Activated CD4-positive, alpha-beta T cell treated with anti-CD3 and anti-CD28 coated beads for 36 hours (primary cell): ENCODE data around the gene PANX2. TPM values are rescaled to one million over a fixed set of nuclear protein-coding genes. Genes with fewer than 3 reads are reported as not detected.
A peak's percentile ranks its signal among the peaks of the same experiment; 100 is the strongest.

Experiments used
- ATAC-seq: fragments of 200-7000 bp; cut with Tn5 transposase; one replicate; pipeline ENCODE4 v1.10.0; 2021; ENCODE audit warnings: mild to moderate bottlenecking, moderate library complexity
- CTCF ChIA-PET: fragments of 350-600 bp; sonication (Branson Sonifier 250); formaldehyde crosslinking; loops from one replicate; lab custom pipeline; 2021; ENCODE audit warnings: antibody characterized with exemption; lab: Charles Lee
- POLR2A ChIA-PET: fragments of 350-600 bp; sonication (Branson Sonifier 250); formaldehyde crosslinking; loops from one replicate; lab custom pipeline; 2021; ENCODE audit warnings: antibody characterized with exemption, inconsistent platforms; lab: Charles Lee
- DNase-seq: peaks from one replicate; pipeline ENCODE4 v3.0.0-alpha.2; 2020
- H3K27ac Mint-ChIP-seq: one replicate; pipeline ENCODE4 v1.8.0; 2021; ENCODE audit warnings: mixed read lengths
- H3K27me3 Mint-ChIP-seq: one replicate; pipeline ENCODE4 v1.8.0; 2021; ENCODE audit warnings: mixed read lengths
- H3K36me3 Mint-ChIP-seq: one replicate; pipeline ENCODE4 v1.8.0; 2021; ENCODE audit warnings: low read depth, mixed read lengths
- H3K4me1 Mint-ChIP-seq: one replicate; pipeline ENCODE4 v1.8.0; 2021; ENCODE audit warnings: mixed read lengths
- H3K4me3 Mint-ChIP-seq: one replicate; pipeline ENCODE4 v1.8.0; 2021; ENCODE audit warnings: mild to moderate bottlenecking, moderate library complexity, mixed read lengths
- H3K9me3 Mint-ChIP-seq: one replicate; pipeline ENCODE4 v1.8.0; 2021; ENCODE audit warnings: low read depth, mixed read lengths
- intact Hi-C, 2 experiments: fragments of 100-400 bp; cut with DNase I in 1 of 2; cut with micrococcal nuclease in 1 of 2; formaldehyde crosslinking; loops; one replicate each; pipeline versions ENCODE4 v1.14.2 to v1.15.1; 2022 to 2024; cut with DNase I, micrococcal nuclease
- total RNA-seq, 2 experiments: library from RNA; stranded (reverse); gene quantifications; one replicate each; pipeline ENCODE4 v1.2.3, GENCODE V29; 2021

PANX2 gene
- total RNA-seq, 2 experiments from 2014 or later, result 2.2 to 2.7 TPM

DNA sequence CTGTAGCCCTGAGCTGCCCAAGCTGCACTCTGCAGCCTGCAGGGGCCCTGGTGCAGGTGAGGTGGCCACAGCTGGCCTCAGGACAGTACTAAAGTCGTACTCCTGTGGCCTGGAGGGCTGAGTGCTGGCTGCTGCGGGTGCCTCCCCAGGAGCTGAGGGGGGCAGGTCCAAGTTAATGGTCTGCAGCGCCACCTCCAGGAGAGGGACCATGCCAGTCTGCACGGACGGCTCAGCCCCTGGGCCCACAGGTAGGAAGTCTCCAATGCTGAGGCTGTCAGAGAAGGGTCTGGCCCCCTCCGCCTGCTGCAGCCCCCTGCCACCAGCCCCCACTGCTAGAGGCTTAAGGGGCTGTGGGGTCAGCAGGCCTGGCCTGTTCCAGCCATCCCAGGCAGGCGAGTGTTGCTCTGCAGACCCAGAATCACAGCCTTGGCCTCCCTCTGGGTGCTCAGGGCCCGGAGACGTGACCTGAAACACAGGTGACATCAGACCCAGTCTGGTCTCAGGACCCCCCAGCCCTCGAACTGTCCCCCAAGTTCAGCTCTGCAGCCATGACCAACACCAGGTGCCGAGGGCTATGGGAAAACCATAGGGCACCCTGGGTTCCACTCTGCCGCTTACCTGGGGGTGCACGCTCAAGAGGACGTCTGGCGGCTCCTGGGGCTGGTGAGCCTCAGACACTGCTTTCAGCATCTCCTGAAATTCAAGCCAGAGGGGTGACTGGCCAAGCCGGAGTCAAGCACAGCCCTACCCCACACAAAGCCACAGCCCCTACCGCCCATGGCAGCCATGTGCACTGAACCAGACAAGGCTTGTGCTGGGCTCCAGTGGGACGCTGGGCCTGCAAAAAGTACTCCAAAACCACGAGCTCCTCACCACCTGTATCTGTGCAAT is 51.1 kb downstream of the PANX2 start:
- Mint-ChIP-seq H3K4me3 (no peak overlapping the region), H3K27me3 (no peaks in the 10 kb centered on the region), H3K9me3 (no peaks in the 10 kb centered on the region), H3K27ac (no peak overlapping the region), H3K4me1 (no peaks in the 10 kb centered on the region), H3K36me3 (peaks cover 26% of the 10 kb centered on the region)
- CTCF ChIA-PET, result interaction anchor here (1.7 kb wide), 1 partner anchor 72 kb away, joined by 6 read pairs; no protein-coding TSS in a partner anchor
- DNase-seq (no peak), ATAC-seq (peak; percentile 31)
- POLR2A ChIA-PET, result no interaction called here
- intact Hi-C loops, result no loop called here

DNA sequence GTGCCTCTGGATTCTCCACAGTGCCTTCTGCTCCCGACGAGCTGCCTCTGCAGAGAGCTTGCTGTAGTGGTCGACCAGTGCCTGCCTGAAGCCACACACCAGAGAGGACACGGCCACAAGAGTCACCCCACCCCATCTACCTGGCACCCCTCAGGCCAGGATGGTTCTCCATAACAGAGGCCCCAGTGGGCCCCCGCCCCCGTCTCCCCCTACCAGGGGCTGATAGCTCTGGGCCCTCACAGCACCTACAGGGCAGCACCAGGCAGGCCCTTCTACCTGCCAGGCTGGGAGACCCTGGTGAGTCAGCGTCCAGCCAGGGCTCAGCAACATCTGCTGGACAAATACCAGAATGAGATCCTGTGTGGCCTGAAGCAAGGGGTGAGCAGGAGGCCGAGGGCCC is 52.0 kb downstream of the PANX2 start:
- ChIA-PET POLR2A (no interaction called here), CTCF (interaction anchor here (0.6 to 1.7 kb wide), 3 partner anchors 22 to 73 kb away, joined by 3 to 6 read pairs (median 3); partner anchors contain the start of genes HDAC10 and TUBGCP6)
- Mint-ChIP-seq H3K36me3 (peaks cover 23% of the 10 kb centered on the region), H3K4me1 (no peaks in the 10 kb centered on the region), H3K4me3 (no peak overlapping the region), H3K27me3 (no peaks in the 10 kb centered on the region), H3K9me3 (no peaks in the 10 kb centered on the region), H3K27ac (no peak overlapping the region)
- ATAC-seq, result no peak
- DNase-seq, result no peak
- intact Hi-C loops, result no loop called here

DNA sequence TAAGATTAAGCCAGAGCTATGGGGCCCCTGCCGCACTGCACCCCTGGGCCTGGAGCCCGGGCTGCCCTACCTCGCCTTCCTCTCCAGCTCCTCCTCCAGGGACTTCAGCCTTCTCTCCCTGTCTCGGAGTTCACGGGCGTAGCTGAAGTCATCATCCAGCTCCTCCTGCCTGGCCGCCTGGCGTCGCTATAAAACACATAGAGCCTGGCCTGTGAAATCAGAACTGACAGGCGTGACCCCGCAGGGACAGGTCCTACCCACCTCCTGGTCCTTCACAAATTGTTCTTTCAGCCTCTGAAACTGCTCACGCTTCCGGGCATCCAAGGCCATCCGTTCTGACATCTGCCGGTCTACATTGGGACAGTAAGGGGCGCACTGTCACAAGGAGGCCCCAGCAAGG is 53.5 kb downstream of the PANX2 start:
- H3K27ac Mint-ChIP-seq, result no peak overlapping the region
- H3K27me3 Mint-ChIP-seq, result no peaks in the 10 kb centered on the region
- no peaks in the 10 kb centered on the region for H3K4me1 Mint-ChIP-seq
- intact Hi-C loops, result no loop called here
- no peaks in the 10 kb centered on the region for H3K9me3 Mint-ChIP-seq
- DNase-seq (no peak), ATAC-seq (no peak)
- CTCF ChIA-PET, result interaction anchor here (1.3 kb wide), 1 partner anchor 34 kb away, joined by 3 read pairs; no protein-coding TSS in a partner anchor
- no peak overlapping the region for H3K4me3 Mint-ChIP-seq
- POLR2A ChIA-PET, result no interaction called here
- H3K36me3 Mint-ChIP-seq, result peaks cover 19% of the 10 kb centered on the region

DNA sequence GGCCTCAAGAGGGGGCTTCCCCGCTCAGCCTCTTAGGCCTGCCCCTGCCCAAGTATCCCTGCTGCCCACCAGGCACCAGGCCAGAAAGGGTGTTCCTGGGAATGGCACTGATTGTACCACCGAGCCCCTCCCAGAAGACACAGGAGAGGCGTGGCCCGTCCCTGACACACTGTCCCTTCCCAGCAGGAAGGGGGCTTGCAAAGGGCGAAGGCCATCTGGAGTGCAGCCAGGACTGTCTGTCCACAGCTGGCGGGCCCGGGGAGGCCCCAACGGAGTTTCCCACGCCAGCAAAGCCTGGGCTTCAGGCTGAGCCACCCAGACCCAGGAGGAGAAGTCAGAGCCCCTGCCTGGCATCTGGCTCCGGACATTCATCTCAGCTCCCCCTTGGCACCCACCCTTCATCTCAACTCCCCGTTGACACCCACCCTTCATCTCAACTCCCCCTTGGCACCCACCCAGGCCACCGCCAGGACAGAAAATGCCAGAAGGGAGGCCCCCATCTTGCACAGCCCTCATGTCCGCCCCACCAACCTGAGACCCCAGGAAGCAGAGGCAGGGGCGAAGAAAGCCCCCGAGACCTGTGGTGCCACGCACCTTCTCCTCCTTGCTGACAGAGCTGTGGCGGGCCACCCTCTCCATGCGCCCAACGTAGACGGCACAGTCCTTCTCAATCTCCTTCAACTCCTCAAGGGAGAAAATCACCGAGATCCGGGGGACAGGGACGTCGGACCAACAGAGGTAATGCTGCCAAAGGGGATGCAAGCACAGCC is 54.9 kb downstream of the PANX2 start:
- CTCF ChIA-PET, result interaction anchor here (1.0 kb wide), 1 partner anchor 17 kb away, joined by 4 read pairs; no protein-coding TSS in a partner anchor
- peaks cover 18% of the 10 kb centered on the region for H3K36me3 Mint-ChIP-seq
- H3K4me1 Mint-ChIP-seq, result no peaks in the 10 kb centered on the region
- H3K27ac Mint-ChIP-seq, result no peak overlapping the region
- no peak for ATAC-seq
- H3K4me3 Mint-ChIP-seq, result no peak overlapping the region
- DNase-seq, result no peak
- intact Hi-C loops, result no loop called here
- H3K27me3 Mint-ChIP-seq, result no peaks in the 10 kb centered on the region
- no peaks in the 10 kb centered on the region for H3K9me3 Mint-ChIP-seq
- POLR2A ChIA-PET, result no interaction called here

DNA sequence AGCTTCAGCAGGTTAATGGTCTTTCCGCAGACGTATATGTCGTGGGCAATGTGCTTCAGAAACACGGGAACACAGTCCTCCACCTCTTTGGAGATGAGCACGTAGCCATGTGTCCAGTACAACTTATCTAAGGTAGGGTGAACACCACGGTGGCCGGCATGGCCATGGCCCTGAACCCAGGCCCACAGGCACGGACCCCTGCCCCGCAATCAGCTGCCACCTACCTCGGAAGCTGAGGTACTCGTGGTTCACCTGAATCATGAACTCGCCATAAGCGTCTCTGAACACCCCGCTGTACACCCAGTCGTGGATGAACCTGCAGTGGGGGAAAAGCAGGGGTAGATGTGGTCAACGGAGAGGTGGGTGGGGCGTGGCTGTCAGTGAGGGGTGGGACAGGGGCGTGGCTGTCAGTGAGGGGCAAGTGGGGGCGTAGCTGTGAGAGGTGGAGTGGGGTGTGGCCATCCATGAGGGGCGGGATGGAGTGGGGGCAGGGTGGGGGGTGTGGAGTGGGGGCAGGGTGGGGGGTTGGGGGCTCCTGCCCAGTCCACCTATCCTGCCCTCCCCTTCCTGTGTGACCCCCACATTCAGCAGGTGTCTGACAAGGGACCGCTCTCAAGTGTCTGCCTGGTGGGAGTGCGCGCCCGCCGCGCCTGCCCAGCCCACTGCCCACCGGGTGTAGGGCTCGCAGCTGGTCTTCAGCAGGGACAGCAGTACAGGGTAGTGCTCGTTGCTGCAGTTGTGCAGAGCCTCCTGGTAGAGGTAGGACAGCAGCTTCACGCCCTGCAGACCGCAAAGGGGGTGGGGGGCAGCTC is 55.7 kb downstream of the PANX2 start:
- ATAC-seq (no peak), DNase-seq (no peak)
- Mint-ChIP-seq H3K27me3 (no peaks in the 10 kb centered on the region), H3K27ac (no peak overlapping the region), H3K9me3 (no peaks in the 10 kb centered on the region), H3K4me1 (no peaks in the 10 kb centered on the region), H3K4me3 (no peak overlapping the region), H3K36me3 (peaks cover 13% of the 10 kb centered on the region)
- ChIA-PET POLR2A (no interaction called here), CTCF (interaction anchor here (1.0 kb wide), 1 partner anchor 16 kb away, joined by 4 read pairs; no protein-coding TSS in a partner anchor)
- intact Hi-C loops, result no loop called here

DNA sequence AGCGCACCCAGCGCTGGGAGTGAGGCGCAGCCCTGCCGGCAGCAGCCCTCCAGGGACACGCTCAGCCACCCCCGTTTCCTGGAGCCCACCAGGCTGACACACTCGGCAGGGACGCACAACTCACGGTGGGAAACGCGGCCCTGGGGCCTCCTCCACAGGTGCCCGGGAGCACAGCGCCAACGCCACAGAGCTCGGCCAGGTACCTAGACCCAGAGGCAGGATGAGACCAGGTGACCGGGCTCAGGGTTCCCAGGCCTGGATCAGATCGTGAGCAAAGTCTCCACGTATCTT is 56.3 kb downstream of the PANX2 start:
- Mint-ChIP-seq H3K9me3 (no peaks in the 10 kb centered on the region), H3K36me3 (peaks cover 13% of the 10 kb centered on the region), H3K27me3 (no peaks in the 10 kb centered on the region), H3K4me3 (no peak overlapping the region), H3K27ac (no peak overlapping the region), H3K4me1 (no peaks in the 10 kb centered on the region)
- ChIA-PET CTCF (interaction anchor here (1.3 kb wide), 1 partner anchor 15 kb away, joined by 3 read pairs; no protein-coding TSS in a partner anchor), POLR2A (interaction anchor here (0.6 kb wide), 1 partner anchor 309 kb away, joined by 3 read pairs; no protein-coding TSS in a partner anchor)
- ATAC-seq (no peak), DNase-seq (no peak)
- intact Hi-C loops, result no loop called here

DNA sequence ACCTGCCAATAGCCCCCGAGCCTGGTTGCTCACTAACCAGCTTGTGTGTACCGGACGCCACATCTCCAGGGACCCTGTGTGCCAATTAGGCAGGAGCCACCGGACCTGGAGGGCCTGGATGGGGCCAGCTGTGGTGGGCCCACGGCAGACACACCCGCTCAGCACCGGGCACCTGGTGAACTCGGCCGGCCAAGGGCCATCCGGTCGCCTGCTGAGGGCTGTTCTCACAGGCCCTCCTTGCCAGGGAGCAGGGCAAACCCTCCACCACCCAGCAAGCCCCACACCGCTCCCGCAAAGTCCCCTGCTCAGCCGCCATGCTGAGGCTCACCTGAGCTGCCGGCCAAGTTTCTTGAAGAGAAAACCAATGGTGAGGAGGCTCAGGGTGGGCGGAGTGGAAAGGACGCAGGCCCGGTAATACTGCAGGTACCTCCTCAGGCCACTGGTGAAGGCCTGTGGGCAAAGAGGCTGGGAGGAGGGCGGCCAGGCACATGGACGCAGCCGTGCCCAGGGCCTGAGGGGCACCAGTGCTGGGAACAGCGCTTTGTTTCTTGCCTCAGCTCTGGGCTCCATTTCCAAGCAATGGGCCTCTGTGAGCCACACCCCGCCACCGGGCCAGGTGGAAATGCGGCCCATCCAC is 57.2 kb downstream of the PANX2 start:
- Mint-ChIP-seq H3K4me3 (no peak overlapping the region), H3K4me1 (no peaks in the 10 kb centered on the region), H3K27ac (no peak overlapping the region), H3K36me3 (peaks cover 13% of the 10 kb centered on the region), H3K9me3 (no peaks in the 10 kb centered on the region), H3K27me3 (no peaks in the 10 kb centered on the region)
- no peak for ATAC-seq
- DNase-seq, result no peak
- intact Hi-C loops, result no loop called here
- POLR2A ChIA-PET, result interaction anchor here (0.6 kb wide), 1 partner anchor 310 kb away, joined by 3 read pairs; no protein-coding TSS in a partner anchor
- CTCF ChIA-PET, result interaction anchor here (0.6 to 1.3 kb wide), 2 partner anchors 14 to 19 kb away, joined by 3 read pairs; no protein-coding TSS in a partner anchor

DNA sequence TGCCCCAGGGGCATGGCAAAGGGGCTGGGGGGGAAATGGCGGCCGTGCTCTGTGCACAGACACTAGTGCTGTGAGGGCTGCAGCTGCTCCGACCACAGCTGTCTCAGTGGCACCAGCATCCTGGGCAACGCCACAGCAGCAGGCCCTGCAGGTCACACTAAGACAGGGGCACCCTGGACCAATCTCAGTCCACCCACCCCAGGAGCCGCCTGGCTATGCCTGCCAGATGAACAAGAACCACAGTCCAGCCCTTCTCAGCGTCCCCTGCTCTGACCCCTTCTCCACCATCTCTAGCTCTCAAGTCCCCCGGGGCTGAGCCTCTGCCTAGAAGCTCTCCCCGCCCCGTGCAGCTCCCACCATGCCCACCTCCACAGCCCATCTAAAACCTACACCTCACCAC is 57.8 kb downstream of the PANX2 start:
- Mint-ChIP-seq H3K4me1 (no peaks in the 10 kb centered on the region), H3K27ac (no peak overlapping the region), H3K36me3 (peaks cover 11% of the 10 kb centered on the region), H3K4me3 (no peak overlapping the region), H3K27me3 (no peaks in the 10 kb centered on the region), H3K9me3 (no peaks in the 10 kb centered on the region)
- ATAC-seq (no peak), DNase-seq (no peak)
- ChIA-PET CTCF (interaction anchor here (0.6 to 0.7 kb wide), 2 partner anchors 13 to 20 kb away, joined by 3 read pairs; no protein-coding TSS in a partner anchor), POLR2A (no interaction called here)
- intact Hi-C loops, result no loop called here

DNA sequence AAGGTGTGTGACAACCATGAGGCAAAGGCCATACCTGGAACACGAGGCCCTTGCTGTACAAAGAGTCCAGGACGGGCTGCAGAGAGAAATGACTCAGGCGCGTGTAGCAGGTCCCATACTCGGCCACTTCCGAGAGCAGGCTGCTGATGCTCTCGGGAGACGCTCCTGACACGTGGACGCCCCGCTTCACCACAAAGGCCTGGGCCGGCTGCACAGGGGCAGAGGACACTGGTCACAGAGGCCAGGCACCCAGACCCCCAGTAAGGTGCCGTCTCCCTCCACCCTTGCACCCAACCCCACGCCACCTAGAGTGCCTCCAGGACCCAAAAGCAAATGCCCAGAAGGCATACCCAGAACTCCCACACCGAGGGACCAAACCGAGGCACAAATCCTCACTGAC is 58.8 kb downstream of the PANX2 start:
- ATAC-seq (no peak), DNase-seq (no peak)
- ChIA-PET CTCF (no interaction called here), POLR2A (no interaction called here)
- H3K27ac Mint-ChIP-seq, result no peak overlapping the region
- H3K4me1 Mint-ChIP-seq, result no peaks in the 10 kb centered on the region
- H3K9me3 Mint-ChIP-seq, result no peaks in the 10 kb centered on the region
- intact Hi-C loops, result no loop called here
- no peaks in the 10 kb centered on the region for H3K27me3 Mint-ChIP-seq
- H3K4me3 Mint-ChIP-seq, result no peak overlapping the region
- peaks cover 10% of the 10 kb centered on the region for H3K36me3 Mint-ChIP-seq
